Astrocyte (in vitro differentiated cells and primary cell): ENCODE measurements around the gene BUB1B. TPM values are rescaled to one million over a fixed set of nuclear protein-coding genes. Genes with fewer than 3 reads are reported as not detected.

ENCODE experiments used
- DNase-seq: peaks from one replicate; pipeline ENCODE4 v3.0.0-alpha.2; 2010; ENCODE audit warnings: low read depth
- FAIRE-seq: peaks from 2 replicates; lab custom pipeline; 2011; peaks lifted over from hg19 to GRCh38; lab: Jason Lieb, UNC
- H2AFZ ChIP-seq: 2 replicates; pipeline ENCODE4 v1.6.0; 2012; ENCODE audit warnings: low read depth, low read length, inconsistent platforms
- H3K27ac ChIP-seq: 2 replicates; pipeline ENCODE4 v1.5.1; 2011; ENCODE audit warnings: low read depth, low read length, inconsistent platforms
- H3K27me3 ChIP-seq: 2 replicates; pipeline ENCODE4 v1.6.0; 2011; ENCODE audit warnings: low read length, inconsistent platforms; ENCODE audit not compliant: insufficient read depth
- H3K36me3 ChIP-seq: 2 replicates; pipeline ENCODE4 v1.5.1; 2011; ENCODE audit warnings: low read length, inconsistent platforms; ENCODE audit not compliant: insufficient read depth
- H3K4me1 ChIP-seq: 2 replicates; pipeline ENCODE4 v1.5.1; 2011; ENCODE audit warnings: low read length, inconsistent platforms; ENCODE audit not compliant: insufficient read depth
- H3K4me2 ChIP-seq: 2 replicates; pipeline ENCODE4 v1.6.0; 2012; ENCODE audit warnings: low read length, inconsistent platforms
- H3K4me3 ChIP-seq: 2 replicates; pipeline ENCODE4 v1.5.1; 2011; ENCODE audit warnings: low read depth, mild to moderate bottlenecking, low read length, inconsistent platforms; ENCODE audit not compliant: insufficient read depth
- H3K79me2 ChIP-seq: 2 replicates; pipeline ENCODE4 v1.6.0; 2012; ENCODE audit warnings: mild to moderate bottlenecking, low read length, inconsistent platforms; ENCODE audit not compliant: insufficient read depth
- H3K9ac ChIP-seq: 2 replicates; pipeline ENCODE4 v1.6.0; 2012; ENCODE audit warnings: mild to moderate bottlenecking, low read length, inconsistent platforms
- H3K9me3 ChIP-seq: 2 replicates; pipeline ENCODE4 v1.5.1; 2012; ENCODE audit warnings: low read depth, mild to moderate bottlenecking, low read length, inconsistent platforms; ENCODE audit not compliant: insufficient read depth
- H4K20me1 ChIP-seq: 2 replicates; pipeline ENCODE4 v1.6.0; 2012; ENCODE audit warnings: low read length, inconsistent platforms; ENCODE audit not compliant: insufficient read depth
- H3K27ac Mint-ChIP-seq: one replicate; pipeline ENCODE4 v1.8.0; 2021; ENCODE audit warnings: mild to moderate bottlenecking, mixed read lengths; ENCODE audit not compliant: unreplicated experiment
- H3K27me3 Mint-ChIP-seq: one replicate; pipeline ENCODE4 v1.8.0; 2021; ENCODE audit warnings: low read depth, mixed read lengths; ENCODE audit not compliant: unreplicated experiment
- H3K36me3 Mint-ChIP-seq: one replicate; pipeline ENCODE4 v1.8.0; 2021; ENCODE audit warnings: low read depth, mixed read lengths; ENCODE audit not compliant: unreplicated experiment
- H3K4me1 Mint-ChIP-seq: one replicate; pipeline ENCODE4 v1.8.0; 2021; ENCODE audit warnings: low read depth, mixed read lengths; ENCODE audit not compliant: unreplicated experiment
- H3K4me3 Mint-ChIP-seq: one replicate; pipeline ENCODE4 v1.8.0; 2021; ENCODE audit warnings: mild to moderate bottlenecking, moderate library complexity, mixed read lengths; ENCODE audit not compliant: unreplicated experiment
- H3K9me3 Mint-ChIP-seq: one replicate; pipeline ENCODE4 v1.8.0; 2021; ENCODE audit warnings: mild to moderate bottlenecking, mixed read lengths; ENCODE audit not compliant: unreplicated experiment
- EZH2 ChIP-seq: IDR thresholded peaks from 2 replicates; pipeline ENCODE4 v1.6.1; 2012; ENCODE audit warnings: mild to moderate bottlenecking, low read length, inconsistent platforms; ENCODE audit not compliant: insufficient read depth
- total RNA-seq: library from RNA; stranded (reverse); gene quantifications from 2 replicates; pipeline ENCODE4 v1.2.1, GENCODE V29; 2021
- TF ChIP-seq, protein P1 (sequence below): IDR thresholded peaks from 2 replicates; pipeline ENCODE4 v1.5.1; 2011; ENCODE audit warnings: low read depth, mild to moderate bottlenecking, inconsistent platforms, low read length, moderate library complexity; ENCODE audit not compliant: insufficient read depth

BUB1B gene
- total RNA-seq, 1 donor from 2014 or later: 5.2 TPM

DNA sequence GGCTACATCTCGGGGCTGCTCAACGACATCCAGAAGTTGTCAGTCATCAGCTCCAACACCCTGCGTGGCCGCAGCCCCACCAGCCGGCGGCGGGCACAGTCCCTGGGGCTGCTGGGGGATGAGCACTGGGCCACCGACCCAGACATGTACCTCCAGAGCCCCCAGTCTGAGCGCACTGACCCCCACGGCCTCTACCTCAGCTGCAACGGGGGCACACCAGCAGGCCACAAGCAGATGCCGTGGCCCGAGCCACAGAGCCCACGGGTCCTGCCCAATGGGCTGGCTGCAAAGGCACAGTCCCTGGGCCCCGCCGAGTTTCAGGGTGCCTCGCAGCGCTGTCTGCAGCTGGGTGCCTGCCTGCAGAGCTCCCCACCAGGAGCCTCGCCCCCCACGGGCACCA lies 105.0 kb downstream of the BUB1B start:
- peaks cover 20% of the 10 kb centered on the region for H3K27me3 Mint-ChIP-seq

DNA sequence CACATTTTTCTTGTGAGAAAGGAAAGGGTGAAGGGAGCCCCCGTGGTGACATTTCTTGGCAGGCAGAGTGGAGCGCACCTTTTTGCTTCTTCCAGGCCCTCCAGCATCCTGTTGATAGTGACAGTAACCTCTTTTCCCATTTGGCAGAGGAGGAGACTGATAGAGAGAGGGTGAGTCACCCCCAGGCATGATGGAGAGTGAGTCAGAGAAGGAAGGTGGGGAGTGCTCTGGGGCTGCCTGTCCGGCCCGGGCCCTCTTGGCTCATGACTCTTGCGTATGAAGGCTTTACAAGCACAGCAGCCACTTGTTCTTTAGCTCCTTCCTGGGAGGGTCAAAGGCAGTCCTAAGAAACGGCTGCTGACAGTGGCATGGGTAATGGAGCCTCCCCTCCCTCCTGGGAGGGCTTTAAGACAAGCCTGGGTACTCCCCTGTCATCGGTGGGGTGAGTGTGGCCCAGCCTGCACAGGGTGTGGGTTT lies 106.0 kb downstream of the BUB1B start:
- H3K27me3 Mint-ChIP-seq: peaks cover 20% of the 10 kb centered on the region
- H3K27ac Mint-ChIP-seq: peak overlapping the region; percentile 62
- Histone ChIP-seq H2AFZ (peak overlapping the region; percentile 77), H3K9ac (peak overlapping the region; percentile 35), H3K27ac (peak overlapping the region; percentile 63), H3K27me3 (no peaks in the 10 kb centered on the region), H3K4me1 (peaks cover 24% of the 10 kb centered on the region), H3K4me2 (peak overlapping the region; percentile 49), H3K79me2 (no peaks in the 10 kb centered on the region), H4K20me1 (no peaks in the 10 kb centered on the region), H3K4me3 (no peak overlapping the region), H3K9me3 (no peaks in the 10 kb centered on the region), H3K36me3 (no peaks in the 10 kb centered on the region)
- peaks cover 17% of the 10 kb centered on the region for H3K4me1 Mint-ChIP-seq
- no peak for TF ChIP-seq EZH2
- TF ChIP-seq, protein P1, sequence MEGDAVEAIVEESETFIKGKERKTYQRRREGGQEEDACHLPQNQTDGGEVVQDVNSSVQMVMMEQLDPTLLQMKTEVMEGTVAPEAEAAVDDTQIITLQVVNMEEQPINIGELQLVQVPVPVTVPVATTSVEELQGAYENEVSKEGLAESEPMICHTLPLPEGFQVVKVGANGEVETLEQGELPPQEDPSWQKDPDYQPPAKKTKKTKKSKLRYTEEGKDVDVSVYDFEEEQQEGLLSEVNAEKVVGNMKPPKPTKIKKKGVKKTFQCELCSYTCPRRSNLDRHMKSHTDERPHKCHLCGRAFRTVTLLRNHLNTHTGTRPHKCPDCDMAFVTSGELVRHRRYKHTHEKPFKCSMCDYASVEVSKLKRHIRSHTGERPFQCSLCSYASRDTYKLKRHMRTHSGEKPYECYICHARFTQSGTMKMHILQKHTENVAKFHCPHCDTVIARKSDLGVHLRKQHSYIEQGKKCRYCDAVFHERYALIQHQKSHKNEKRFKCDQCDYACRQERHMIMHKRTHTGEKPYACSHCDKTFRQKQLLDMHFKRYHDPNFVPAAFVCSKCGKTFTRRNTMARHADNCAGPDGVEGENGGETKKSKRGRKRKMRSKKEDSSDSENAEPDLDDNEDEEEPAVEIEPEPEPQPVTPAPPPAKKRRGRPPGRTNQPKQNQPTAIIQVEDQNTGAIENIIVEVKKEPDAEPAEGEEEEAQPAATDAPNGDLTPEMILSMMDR: no peak
- no peak overlapping the region for H3K4me3 Mint-ChIP-seq
- FAIRE-seq: peak; percentile 89
- peaks cover 3% of the 10 kb centered on the region for H3K36me3 Mint-ChIP-seq
- peak; percentile 93 for DNase-seq
- no peaks in the 10 kb centered on the region for H3K9me3 Mint-ChIP-seq

More for the DNA sequence above, 105.0 kb downstream of the BUB1B start:
- peaks cover 17% of the 10 kb centered on the region for H3K4me1 Mint-ChIP-seq
- no peak for DNase-seq
- H3K9me3 Mint-ChIP-seq: no peaks in the 10 kb centered on the region
- Histone ChIP-seq H3K9ac (no peak overlapping the region), H3K4me1 (peaks cover 24% of the 10 kb centered on the region), H3K27me3 (no peaks in the 10 kb centered on the region), H3K4me2 (no peak overlapping the region), H3K9me3 (no peaks in the 10 kb centered on the region), H3K4me3 (no peak overlapping the region), H2AFZ (no peak overlapping the region), H4K20me1 (no peaks in the 10 kb centered on the region), H3K36me3 (no peaks in the 10 kb centered on the region), H3K79me2 (no peaks in the 10 kb centered on the region), H3K27ac (no peak overlapping the region)
- FAIRE-seq: no peak
- no peak for TF ChIP-seq EZH2
- TF ChIP-seq, protein P1: no peak
- peaks cover 3% of the 10 kb centered on the region for H3K36me3 Mint-ChIP-seq
- H3K27ac Mint-ChIP-seq: no peak overlapping the region
- H3K4me3 Mint-ChIP-seq: no peak overlapping the region

DNA sequence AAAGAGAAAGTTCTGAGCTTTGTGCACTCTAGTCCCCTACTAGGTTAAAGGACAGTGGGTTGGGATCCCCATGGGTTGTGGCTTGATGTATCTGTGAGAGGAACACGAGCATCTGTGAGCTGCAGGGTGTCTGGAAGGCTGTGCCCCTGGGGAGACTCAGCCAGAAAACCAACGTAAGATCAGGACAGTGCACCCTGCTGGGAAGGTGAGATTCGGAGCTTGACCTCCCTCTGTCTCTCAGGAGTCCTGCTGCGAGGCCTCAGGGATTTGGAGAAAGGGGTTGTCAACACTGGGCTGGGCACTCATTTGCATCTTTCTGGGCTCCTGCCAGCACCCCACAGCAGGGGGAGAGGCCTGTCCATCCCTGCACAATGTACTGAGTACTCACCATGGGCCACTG lies 106.8 kb downstream of the BUB1B start:
- H3K4me1 ChIP-seq: peaks cover 23% of the 10 kb centered on the region
- no peaks in the 10 kb centered on the region for H3K79me2 ChIP-seq
- no peaks in the 10 kb centered on the region for H3K27me3 ChIP-seq
- DNase-seq: no peak
- H3K27me3 Mint-ChIP-seq: peaks cover 24% of the 10 kb centered on the region
- TF ChIP-seq, protein P1: no peak
- TF ChIP-seq EZH2: no peak
- H3K27ac ChIP-seq: no peak overlapping the region
- H3K9me3 Mint-ChIP-seq: no peaks in the 10 kb centered on the region
- no peak overlapping the region for H2AFZ ChIP-seq
- peak overlapping the region; percentile 47 for H3K27ac Mint-ChIP-seq
- H3K4me1 Mint-ChIP-seq: peaks cover 16% of the 10 kb centered on the region
- H3K36me3 ChIP-seq: no peaks in the 10 kb centered on the region
- no peaks in the 10 kb centered on the region for H3K9me3 ChIP-seq
- no peaks in the 10 kb centered on the region for H4K20me1 ChIP-seq
- no peak overlapping the region for H3K4me3 Mint-ChIP-seq
- no peak overlapping the region for H3K9ac ChIP-seq
- H3K4me3 ChIP-seq: no peak overlapping the region
- H3K4me2 ChIP-seq: no peak overlapping the region
- peaks cover 3% of the 10 kb centered on the region for H3K36me3 Mint-ChIP-seq
- no peak for FAIRE-seq
